Central memory CD8-positive, alpha-beta T cell (primary cell): ENCODE data around the gene GPR107.

ENCODE experiments used
- ATAC-seq: fragments of 150-1000 bp; cut with Tn5 transposase; replicated peaks from 2 replicates; pipeline ENCODE4 v1.10.0; 2022; ENCODE audit warnings: mild to moderate bottlenecking, moderate FRiP score, moderate number of reproducible peaks; ENCODE audit not compliant: poor library complexity, severe bottlenecking; ENCODE audit errors: extremely low read depth
- DNase-seq, 2 donors: peaks; one replicate each; pipeline ENCODE4 v3.0.0; 2021; ENCODE audit warnings: low spot score in 2 of 2
- H3K27ac Mint-ChIP-seq: one replicate; pipeline ENCODE4 v1.8.0; 2022; ENCODE audit warnings: low read depth, mild to moderate bottlenecking, moderate library complexity, mixed read lengths
- H3K27me3 Mint-ChIP-seq: one replicate; pipeline ENCODE4 v1.8.0; 2022; ENCODE audit warnings: mixed read lengths
- H3K36me3 Mint-ChIP-seq: one replicate; pipeline ENCODE4 v1.8.0; 2022; ENCODE audit warnings: mild to moderate bottlenecking, moderate library complexity, mixed read lengths; ENCODE audit not compliant: insufficient read depth
- H3K4me1 Mint-ChIP-seq: one replicate; pipeline ENCODE4 v1.8.0; 2022; ENCODE audit warnings: mixed read lengths
- H3K4me3 Mint-ChIP-seq: one replicate; pipeline ENCODE4 v1.8.0; 2022; ENCODE audit warnings: mild to moderate bottlenecking, moderate library complexity, mixed read lengths
- H3K9me3 Mint-ChIP-seq: one replicate; pipeline ENCODE4 v1.8.0; 2022; ENCODE audit warnings: mixed read lengths

Gene GPR107

GRCh38 chr9:130172858-130173665, 119.4 kb downstream of the GPR107 start:
- H3K27me3 Mint-ChIP-seq = peaks cover 22% of the 10 kb centered on the region
- ATAC-seq = peak; percentile 24

GRCh38 chr9:130173666-130173983, 119.9 kb downstream of the GPR107 start:
- Mint-ChIP-seq H3K36me3 (peaks cover 4% of the 10 kb centered on the region), H3K27ac (no peak overlapping the region)
- no peak for ATAC-seq

More at GRCh38 chr9:130172858-130173665, 119.4 kb downstream of the GPR107 start:
- Mint-ChIP-seq H3K4me3 (peak overlapping the region; percentile 59), H3K4me1 (peaks cover 2% of the 10 kb centered on the region), H3K9me3 (no peaks in the 10 kb centered on the region), H3K36me3 (peaks cover 4% of the 10 kb centered on the region), H3K27ac (no peak overlapping the region)
- no peak for DNase-seq

GRCh38 chr9:130174025-130174424, 120.3 kb downstream of the GPR107 start:
- ATAC-seq = no peak
- H3K27ac Mint-ChIP-seq = no peak overlapping the region
- H3K4me3 Mint-ChIP-seq = peak overlapping the region; percentile 59

More at GRCh38 chr9:130173666-130173983, 119.9 kb downstream of the GPR107 start:
- no peaks in the 10 kb centered on the region for H3K9me3 Mint-ChIP-seq
- no peaks in the 10 kb centered on the region for H3K4me1 Mint-ChIP-seq
- H3K4me3 Mint-ChIP-seq = peak overlapping the region; percentile 59
- DNase-seq = no peak
- peaks cover 22% of the 10 kb centered on the region for H3K27me3 Mint-ChIP-seq

DNA sequence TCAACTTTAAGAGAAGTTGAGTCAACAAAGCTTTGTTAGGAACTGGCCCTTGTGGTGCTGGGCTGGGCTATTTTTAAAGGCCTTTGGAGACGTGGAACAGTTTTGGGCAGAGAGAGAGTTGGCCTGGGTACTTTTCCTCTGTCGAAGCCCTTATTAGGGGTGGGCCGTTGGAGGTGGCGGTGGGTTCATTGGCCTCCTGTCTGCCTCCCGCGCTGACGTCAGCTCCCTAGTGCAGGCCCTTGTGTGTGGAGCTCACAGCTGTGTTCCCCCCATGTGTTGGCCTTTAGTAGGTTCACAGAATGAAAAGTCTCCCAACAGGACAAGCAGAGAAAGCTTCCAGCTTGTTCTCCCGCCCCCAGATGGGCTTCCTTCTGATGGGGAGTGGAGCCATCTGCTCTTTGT, 121.2 kb downstream of the GPR107 start:
- H3K27me3 Mint-ChIP-seq = peaks cover 22% of the 10 kb centered on the region
- peak overlapping the region; percentile 59 for H3K4me3 Mint-ChIP-seq

More at GRCh38 chr9:130174025-130174424, 120.3 kb downstream of the GPR107 start:
- DNase-seq = no peak
- Mint-ChIP-seq H3K36me3 (peaks cover 4% of the 10 kb centered on the region), H3K27me3 (peaks cover 22% of the 10 kb centered on the region), H3K9me3 (no peaks in the 10 kb centered on the region), H3K4me1 (no peaks in the 10 kb centered on the region)

GRCh38 chr9:130175355-130175754, 121.6 kb downstream of the GPR107 start:
- Mint-ChIP-seq H3K4me3 (no peak overlapping the region), H3K9me3 (no peaks in the 10 kb centered on the region), H3K4me1 (no peaks in the 10 kb centered on the region), H3K36me3 (peaks cover 4% of the 10 kb centered on the region), H3K27ac (no peak overlapping the region), H3K27me3 (peaks cover 22% of the 10 kb centered on the region)
- DNase-seq (no peak), ATAC-seq (no peak)

More for the DNA sequence above, 121.2 kb downstream of the GPR107 start:
- no peaks in the 10 kb centered on the region for H3K4me1 Mint-ChIP-seq
- ATAC-seq (no peak), DNase-seq (no peak)
- no peak overlapping the region for H3K27ac Mint-ChIP-seq
- no peaks in the 10 kb centered on the region for H3K9me3 Mint-ChIP-seq
- H3K36me3 Mint-ChIP-seq = peaks cover 4% of the 10 kb centered on the region

GRCh38 chr9:130176760-130177159, 123.1 kb downstream of the GPR107 start:
- Mint-ChIP-seq H3K4me1 (no peaks in the 10 kb centered on the region), H3K27ac (no peak overlapping the region), H3K9me3 (no peaks in the 10 kb centered on the region), H3K27me3 (peaks cover 11% of the 10 kb centered on the region), H3K4me3 (no peak overlapping the region), H3K36me3 (peaks cover 4% of the 10 kb centered on the region)
- ATAC-seq (no peak), DNase-seq (no peak)

- no peak overlapping the region for H3K27ac Mint-ChIP-seq
- H3K27me3 Mint-ChIP-seq = peaks cover 11% of the 10 kb centered on the region
- H3K4me1 Mint-ChIP-seq = no peaks in the 10 kb centered on the region
- no peak overlapping the region for H3K4me3 Mint-ChIP-seq
- no peak for ATAC-seq
- H3K9me3 Mint-ChIP-seq = no peaks in the 10 kb centered on the region
- no peak for DNase-seq
- peaks cover 3% of the 10 kb centered on the region for H3K36me3 Mint-ChIP-seq
Observed at GRCh38 chr9:130177898-130178805, 124.4 kb downstream of the GPR107 start.

GRCh38 chr9:130179331-130179907, 125.7 kb downstream of the GPR107 start:
- H3K36me3 Mint-ChIP-seq = no peaks in the 10 kb centered on the region
- no peak for ATAC-seq
- no peak overlapping the region for H3K4me3 Mint-ChIP-seq
- H3K9me3 Mint-ChIP-seq = no peaks in the 10 kb centered on the region
- peaks cover 4% of the 10 kb centered on the region for H3K27me3 Mint-ChIP-seq
- DNase-seq = no peak
- H3K4me1 Mint-ChIP-seq = no peaks in the 10 kb centered on the region
- no peak overlapping the region for H3K27ac Mint-ChIP-seq

GRCh38 chr9:130180516-130180915, 126.8 kb downstream of the GPR107 start:
- DNase-seq (no peak), ATAC-seq (no peak)
- H3K27ac Mint-ChIP-seq = no peak overlapping the region
- H3K9me3 Mint-ChIP-seq = no peaks in the 10 kb centered on the region
- no peak overlapping the region for H3K4me3 Mint-ChIP-seq
- H3K27me3 Mint-ChIP-seq = no peaks in the 10 kb centered on the region
- no peaks in the 10 kb centered on the region for H3K36me3 Mint-ChIP-seq
- no peaks in the 10 kb centered on the region for H3K4me1 Mint-ChIP-seq

- Mint-ChIP-seq H3K4me3 (no peak overlapping the region), H3K9me3 (no peaks in the 10 kb centered on the region), H3K36me3 (no peaks in the 10 kb centered on the region), H3K4me1 (no peaks in the 10 kb centered on the region), H3K27ac (no peak overlapping the region), H3K27me3 (no peaks in the 10 kb centered on the region)
- DNase-seq (no peak), ATAC-seq (no peak)
Observed at GRCh38 chr9:130181678-130182380, 128.1 kb downstream of the GPR107 start.

DNA sequence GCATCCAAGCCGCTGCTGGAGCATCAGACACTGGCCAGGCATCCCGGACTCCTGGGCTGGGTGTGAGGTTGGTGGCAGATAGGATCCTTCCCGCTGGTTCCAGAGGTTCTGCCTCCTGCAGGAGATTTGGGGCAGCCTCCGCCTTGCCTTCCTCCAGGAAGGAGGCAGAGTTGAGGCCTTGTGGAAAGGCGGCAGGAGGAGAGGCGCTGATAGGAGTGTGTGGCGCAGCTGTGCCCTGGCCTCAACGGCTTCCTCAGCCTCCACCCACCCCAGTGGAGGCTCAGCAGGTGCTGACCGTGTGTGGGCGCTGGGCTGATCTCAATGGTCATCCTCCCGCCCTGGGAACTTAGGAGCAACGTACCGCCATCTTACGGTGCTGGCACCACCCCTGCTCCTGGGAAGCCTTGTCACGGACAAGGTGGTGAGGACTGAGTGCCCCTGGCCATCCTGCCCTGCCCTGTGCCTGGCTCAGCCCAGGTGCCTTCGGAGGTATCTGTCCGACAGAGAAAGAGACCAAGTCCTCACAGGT, 128.7 kb downstream of the GPR107 start:
- H3K36me3 Mint-ChIP-seq = no peaks in the 10 kb centered on the region
- ATAC-seq (no peak), DNase-seq (no peak)
- no peak overlapping the region for H3K27ac Mint-ChIP-seq
- no peak overlapping the region for H3K4me3 Mint-ChIP-seq
- no peaks in the 10 kb centered on the region for H3K4me1 Mint-ChIP-seq
- H3K27me3 Mint-ChIP-seq = no peaks in the 10 kb centered on the region
- no peaks in the 10 kb centered on the region for H3K9me3 Mint-ChIP-seq
